GM19397 (cell line): ENCODE results near the gene PHF13.

Experiments used
- ATAC-seq: cut with Tn5 transposase; IDR thresholded peaks from one replicate; pipeline ENCODE4 v1.9.1; 2021; ENCODE audit warnings: mild to moderate bottlenecking, moderate library complexity; ENCODE audit not compliant: unreplicated experiment

PHF13 gene

GRCh38 chr1:6613361-6614018 lies at the start of gene PHF13:
PHF13 (plus strand) TSS chr1:6613731; CDS start chr1:6614067, 336 bp downstream.
- peak; percentile 88 for ATAC-seq

GRCh38 chr1:6569033-6569432 lies 44.5 kb upstream of the PHF13 start:
- no peak for ATAC-seq

DNA sequence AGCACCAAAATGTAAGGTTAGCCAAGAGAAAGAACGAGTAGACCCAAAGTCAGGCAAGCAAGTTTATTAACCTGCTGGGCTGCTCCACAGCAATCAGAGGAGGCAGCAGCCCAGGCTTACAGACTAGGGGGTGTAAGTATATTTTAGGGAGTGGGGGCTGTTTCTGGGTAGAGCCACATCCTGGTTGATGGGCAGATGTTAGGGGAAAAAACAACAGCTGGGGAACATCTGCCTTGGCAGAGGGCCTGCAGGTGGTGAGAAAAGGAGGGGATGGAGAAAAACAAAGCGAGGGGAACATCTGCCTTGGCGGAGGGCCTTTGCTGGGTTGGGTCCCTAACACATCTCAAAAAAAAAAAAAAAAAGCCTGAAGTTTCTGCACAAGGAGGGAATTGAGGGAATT lies 43.4 kb upstream of the PHF13 start:
- ATAC-seq, result no peak

GRCh38 chr1:6570987-6571386 lies 42.5 kb upstream of the PHF13 start:
- ATAC-seq, result no peak

DNA sequence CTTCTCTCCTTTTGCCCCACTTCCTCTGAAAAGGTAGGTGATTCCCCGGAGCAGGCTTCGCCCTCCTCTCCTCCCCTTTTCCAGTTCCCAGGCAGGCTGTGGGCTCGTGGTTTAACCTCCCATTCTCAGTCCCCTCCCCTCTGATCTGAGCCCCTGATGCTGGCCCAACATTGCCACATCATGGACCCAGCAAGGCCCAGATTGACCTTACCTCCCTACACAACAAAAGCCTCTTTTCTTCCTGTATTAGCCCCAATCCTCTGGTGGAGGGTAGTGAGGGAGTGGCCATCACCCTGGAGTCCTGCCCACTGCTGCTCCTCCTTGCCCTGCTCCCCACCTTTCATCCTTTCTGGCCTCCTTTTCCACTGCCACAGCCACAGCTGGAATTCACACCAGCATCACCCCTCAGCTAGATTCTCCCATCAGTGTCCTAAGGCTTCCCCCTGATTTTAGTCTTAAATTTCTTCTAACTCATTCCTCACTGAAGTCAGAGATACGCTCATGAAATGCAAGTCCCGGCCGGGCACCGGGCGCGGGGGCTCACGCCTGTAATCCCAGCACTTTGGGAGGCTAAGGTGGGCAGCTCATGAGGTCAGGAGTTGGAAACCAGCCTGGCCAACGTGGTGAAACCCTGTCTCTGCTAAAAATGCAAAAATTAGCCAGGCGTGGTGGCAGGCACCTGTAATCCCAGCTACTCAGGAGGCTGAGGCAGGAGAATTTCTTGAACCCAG lies 40.7 kb upstream of the PHF13 start:
- no peak for ATAC-seq

GRCh38 chr1:6574025-6574620 lies 39.4 kb upstream of the PHF13 start:
- no peak for ATAC-seq

DNA sequence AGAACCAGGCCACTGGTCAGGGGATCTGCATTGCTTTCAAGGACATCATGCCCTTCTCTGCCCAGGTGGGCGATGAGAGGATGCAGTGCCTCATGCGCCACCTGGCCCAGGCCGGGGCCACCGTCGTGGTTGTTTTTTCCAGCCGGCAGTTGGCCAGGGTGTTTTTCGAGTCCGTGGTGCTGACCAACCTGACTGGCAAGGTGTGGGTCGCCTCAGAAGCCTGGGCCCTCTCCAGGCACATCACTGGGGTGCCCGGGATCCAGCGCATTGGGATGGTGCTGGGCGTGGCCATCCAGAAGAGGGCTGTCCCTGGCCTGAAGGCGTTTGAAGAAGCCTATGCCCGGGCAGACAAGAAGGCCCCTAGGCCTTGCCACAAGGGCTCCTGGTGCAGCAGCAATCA lies 38.7 kb upstream of the PHF13 start:
- ATAC-seq, result no peak

DNA sequence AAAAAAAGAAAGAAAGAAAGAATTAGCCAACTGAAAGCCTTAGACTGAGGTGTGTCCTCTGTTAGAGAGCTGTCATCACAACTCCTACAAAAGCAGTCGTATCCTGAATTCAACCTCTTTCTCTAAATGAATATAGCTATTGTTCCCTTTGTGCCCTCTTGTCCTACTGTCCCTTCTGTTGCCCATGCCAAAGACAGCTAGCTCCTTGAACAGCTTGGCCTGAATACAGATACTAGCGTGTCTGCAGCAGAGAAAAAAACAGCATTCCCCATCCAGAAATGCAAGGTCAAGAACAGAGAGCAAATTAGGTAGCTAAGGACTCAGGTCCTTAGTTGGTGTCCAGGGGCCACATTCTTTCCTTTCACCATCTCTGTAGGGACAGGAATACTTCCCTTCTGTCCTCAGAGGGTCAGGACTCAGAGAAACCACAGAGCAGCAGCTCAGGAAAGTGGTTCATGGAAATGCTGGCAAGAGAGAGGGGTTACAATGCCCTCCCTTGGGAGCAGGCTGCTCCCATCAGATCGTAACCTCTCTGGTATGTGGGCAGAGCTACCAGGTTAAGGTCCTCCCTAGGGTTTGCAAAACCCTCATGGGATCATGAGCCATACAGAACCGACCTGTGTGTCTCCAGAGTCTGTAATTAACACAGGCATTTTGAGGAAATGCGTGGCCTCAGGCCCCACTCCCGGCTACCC lies 35.6 kb upstream of the PHF13 start:
- ATAC-seq, result no peak

GRCh38 chr1:6578624-6579373 lies 34.7 kb upstream of the PHF13 start:
- no peak for ATAC-seq

GRCh38 chr1:6579374-6580118 lies 34.0 kb upstream of the PHF13 start, which contains the start of gene ZBTB48:
ZBTB48 (plus strand) TSS chr1:6579994; CDS start chr1:6580610, 616 bp downstream.
- peak; percentile 95 for ATAC-seq

GRCh38 chr1:6580119-6580592 lies 33.4 kb upstream of the PHF13 start:
- no peak for ATAC-seq

GRCh38 chr1:6580593-6581409 lies 32.7 kb upstream of the PHF13 start:
- no peak for ATAC-seq

DNA sequence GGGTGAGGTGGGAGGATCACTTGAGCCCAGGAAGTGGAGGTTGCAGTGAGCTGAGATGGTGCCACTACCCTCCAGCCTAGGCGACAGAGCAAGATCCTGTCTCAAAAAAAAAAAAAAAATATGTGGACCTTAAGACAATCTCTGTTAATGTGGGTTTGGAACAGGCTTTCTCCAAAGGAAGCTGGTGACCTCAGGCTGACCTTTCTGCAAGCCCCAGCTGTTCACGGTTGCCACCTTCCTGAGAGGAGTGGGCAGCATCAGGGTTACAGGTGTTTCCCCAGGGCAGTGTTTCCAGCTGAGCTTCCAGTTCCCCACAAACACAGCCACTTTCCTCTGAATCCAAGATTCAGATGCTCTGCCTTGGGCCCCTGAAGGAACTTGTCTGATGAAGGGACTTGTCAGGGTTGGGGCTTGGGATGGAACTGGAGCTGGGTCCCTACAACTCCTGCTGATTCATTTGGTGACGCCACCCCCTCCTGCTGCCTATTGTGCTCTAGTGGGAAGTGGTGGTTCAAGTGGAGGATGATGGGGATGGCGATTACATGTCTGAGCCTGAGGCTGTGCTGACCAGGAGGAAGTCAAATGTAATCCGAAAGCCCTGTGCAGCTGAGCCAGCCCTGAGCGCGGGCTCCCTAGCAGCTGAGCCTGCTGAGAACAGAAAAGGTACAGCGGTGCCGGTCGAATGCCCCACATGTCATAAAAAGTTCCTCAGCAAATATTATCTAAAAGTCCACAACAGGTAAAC lies 31.8 kb upstream of the PHF13 start:
- ATAC-seq, result no peak

- no peak for ATAC-seq
Measured at GRCh38 chr1:6582370-6582769, 31.2 kb upstream of the PHF13 start.

DNA sequence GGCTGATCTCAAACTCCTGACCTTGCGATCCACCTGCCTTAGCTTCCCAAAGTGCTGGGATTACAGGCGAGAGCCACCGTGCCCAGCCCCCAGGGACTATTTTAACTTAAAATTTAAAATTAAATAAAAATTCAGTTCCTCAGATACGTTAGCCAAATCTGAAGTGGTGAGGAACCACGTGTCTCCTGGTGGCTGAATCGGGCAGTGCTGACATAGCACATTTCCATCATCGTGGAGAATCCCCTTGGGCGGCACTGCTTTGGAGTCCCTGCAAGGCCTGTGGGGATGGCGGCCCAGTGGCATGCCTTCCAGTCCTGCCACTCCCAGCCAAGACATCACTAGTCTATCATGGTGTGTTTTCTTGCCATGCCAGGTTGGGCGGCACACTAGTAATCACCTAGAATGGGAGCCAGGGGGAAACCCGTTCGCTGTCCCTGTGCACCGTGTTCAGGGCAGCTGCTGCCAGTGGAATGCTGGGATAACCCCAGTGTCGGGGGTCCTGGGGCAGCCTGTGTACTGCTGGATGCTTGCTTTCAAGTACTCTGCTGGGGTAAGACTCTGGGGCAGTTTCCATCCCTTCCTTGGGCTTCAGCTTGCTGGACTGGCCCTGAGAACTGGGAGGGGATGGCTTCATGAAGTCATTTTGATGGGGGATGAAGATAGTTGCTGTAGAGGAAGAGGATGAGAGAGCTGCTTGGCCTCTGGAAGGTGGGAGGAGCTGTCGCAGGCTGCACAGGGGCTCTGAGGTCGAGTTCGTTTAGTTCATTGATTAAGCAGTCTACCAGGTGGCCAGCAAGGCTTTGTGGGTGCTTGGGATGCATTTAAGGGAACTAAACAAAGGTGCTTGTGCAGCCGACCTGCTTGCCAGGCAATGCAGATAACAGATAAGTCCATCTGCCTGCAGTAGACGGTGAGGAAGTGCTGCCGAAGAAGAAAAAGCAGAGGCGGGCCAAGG lies 29.1 kb upstream of the PHF13 start:
- ATAC-seq, result no peak

DNA sequence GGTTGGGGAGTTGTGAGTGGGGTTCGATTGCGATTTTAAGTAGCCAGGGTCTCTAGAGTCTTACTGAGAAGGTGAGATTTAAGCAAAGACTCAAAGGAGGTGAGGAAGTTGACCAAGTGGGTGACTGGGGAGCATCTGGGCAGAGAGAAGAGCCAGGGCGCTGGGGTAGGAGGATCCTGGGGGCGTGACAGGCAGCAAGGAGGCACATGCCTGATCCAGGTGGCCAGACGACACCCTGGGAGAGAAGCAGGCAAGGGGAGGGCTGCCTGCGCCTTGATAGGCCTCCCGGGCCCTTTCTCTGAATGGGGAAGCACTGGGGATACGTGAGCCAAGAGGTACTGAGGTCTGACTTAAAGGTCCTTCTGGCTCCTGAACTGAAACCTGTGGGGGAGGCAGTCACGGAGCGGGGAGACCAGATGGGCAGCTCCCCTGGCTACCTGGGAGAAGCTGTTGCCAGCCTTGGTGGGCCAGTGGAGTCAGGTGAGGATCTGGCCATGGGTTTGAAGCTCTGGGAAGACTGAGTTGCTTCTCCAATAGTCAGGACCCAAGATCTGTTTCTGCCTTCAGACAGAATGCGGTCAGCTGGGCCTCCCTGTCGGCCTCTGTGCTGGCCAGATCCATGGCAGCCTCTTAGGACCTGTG lies 28.3 kb upstream of the PHF13 start:
- no peak for ATAC-seq

DNA sequence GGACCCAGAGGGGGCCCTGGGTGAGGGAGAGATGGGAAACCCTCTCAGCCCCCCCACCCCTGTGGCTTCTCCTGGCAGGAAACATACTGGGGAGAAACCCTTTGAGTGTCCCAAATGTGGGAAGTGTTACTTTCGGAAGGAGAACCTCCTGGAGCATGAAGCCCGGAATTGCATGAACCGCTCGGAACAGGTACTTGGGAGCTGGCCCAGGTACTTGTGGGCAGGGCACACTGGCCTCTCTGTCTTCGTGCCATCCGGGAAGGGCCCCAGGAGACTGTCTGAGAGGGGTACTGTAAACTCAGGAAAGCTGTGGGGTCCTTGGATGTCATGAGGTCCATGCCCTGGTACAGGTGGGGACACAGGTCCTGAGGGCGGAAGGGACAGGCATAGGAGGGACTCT lies 27.7 kb upstream of the PHF13 start:
- no peak for ATAC-seq
